HCT116 (cell line): Measurements from ENCODE around the gene CAST. TPM values are rescaled to one million over a fixed set of nuclear protein-coding genes. Genes with fewer than 3 reads are reported as not detected.
A peak's percentile ranks its signal among the peaks of the same experiment; 100 is the strongest.

Experiments
- ATAC-seq: fragments of 200-7000 bp; cut with Tn5 transposase; 2 replicates; pipeline ENCODE4 v1.9.1; 2020; ENCODE audit warnings: mild to moderate bottlenecking, moderate library complexity
- BruUV-seq: library from RNA; stranded (reverse); fragments of 400-500 nt; replicated peaks from 2 replicates; lab custom pipeline; 2021; lab: Mats Ljungman, UMichigan
- CTCF ChIA-PET: fragments of 300-600 bp; sonication (Branson Sonifier 250); formaldehyde crosslinking; loops from one replicate; lab custom pipeline; 2021; ENCODE audit warnings: antibody characterized with exemption; lab: Charles Lee
- POLR2A ChIA-PET: fragments of 300-600, 350-600 bp; sonication (Branson Sonifier 250); formaldehyde crosslinking; loops from one replicate; lab custom pipeline; 2021; ENCODE audit warnings: antibody characterized with exemption; lab: Charles Lee
- RAD21 ChIA-PET, 2 experiments: fragments of 300-600 bp; sonication (Branson Sonifier 250); formaldehyde crosslinking; loops; one replicate each; lab custom pipeline; 2023; ENCODE audit warnings: low total read pairs in 2 of 2; ENCODE audit not compliant: uncharacterized antibody in 2 of 2, unreplicated experiment in 2 of 2, low non-redundant PET in 1 of 2; lab: Charles Lee
- DNase-seq: peaks from one replicate; pipeline ENCODE4 v3.0.0-alpha.2; 2010; ENCODE audit warnings: low read depth, low spot score
- H2AFZ ChIP-seq: fragments of 200-600 bp; shearing (Covaris generic), sonication (generic); 2 replicates; pipeline ENCODE4 v1.6.1; 2017; ENCODE audit warnings: low read depth, mixed run types, mixed read lengths, antibody characterized with exemption, low read length; ENCODE audit not compliant: poor library complexity, severe bottlenecking
- H3K27ac ChIP-seq: 2 replicates; pipeline ENCODE4 v1.5.1; 2012; ENCODE audit warnings: low read depth, low read length
- H3K27me3 ChIP-seq: fragments of 200-600 bp; sonication (generic); 2 replicates; pipeline ENCODE4 v1.6.1; 2016; ENCODE audit warnings: mixed run types, low read length, mixed read lengths; ENCODE audit not compliant: insufficient read depth
- H3K36me3 ChIP-seq, 2 experiments: fragments of 200-500 bp in 1 of 2; fragments of 200-600 bp in 1 of 2; sonication (Bioruptor generic) in 1 of 2; sonication (generic) in 1 of 2; 2 replicates each; pipeline versions ENCODE4 v1.5.1 to v1.6.1; 2014 to 2016; ENCODE audit warnings: low read length in 2 of 2, inconsistent platforms in 1 of 2, mixed read lengths in 1 of 2, mixed run types in 1 of 2; ENCODE audit not compliant: insufficient read depth in 2 of 2, control insufficient read depth in 1 of 2
- H3K4me1 ChIP-seq, 2 experiments: fragments of 200-600 bp in 1 of 2; sonication (generic) in 1 of 2; 2 replicates each; pipeline versions ENCODE4 v1.5.1 to v1.6.1; 2012 to 2017; ENCODE audit warnings: low read length in 2 of 2, inconsistent platforms in 1 of 2, mild to moderate bottlenecking in 1 of 2, mixed read lengths in 1 of 2, mixed run types in 1 of 2, moderate library complexity in 1 of 2; ENCODE audit not compliant: insufficient read depth in 2 of 2, control insufficient read depth in 1 of 2
- H3K4me2 ChIP-seq: fragments of 200-600 bp; sonication (generic); 2 replicates; pipeline ENCODE4 v1.6.1; 2017; ENCODE audit warnings: mixed run types, low read length, mixed read lengths
- H3K4me3 ChIP-seq, 2 experiments: fragments of 200-600 bp in 1 of 2; sonication (generic) in 1 of 2; replicated peaks in 1 of 2; 2 replicates each; pipeline ENCODE4 v1.5.1; 2011 to 2016; ENCODE audit warnings: low read length in 2 of 2, control low read depth in 1 of 2, low read depth in 1 of 2, mild to moderate bottlenecking in 1 of 2, mixed read lengths in 1 of 2, mixed run types in 1 of 2
- H3K79me2 ChIP-seq: fragments of 200-600 bp; sonication (generic); 2 replicates; pipeline ENCODE4 v1.6.1; 2017; ENCODE audit warnings: mild to moderate bottlenecking, mixed run types, low read length, moderate library complexity, mixed read lengths; ENCODE audit not compliant: insufficient read depth
- H3K9ac ChIP-seq: fragments of 200-600 bp; sonication (generic); 2 replicates; pipeline ENCODE4 v1.6.1; 2016; ENCODE audit warnings: low read length, mixed read lengths
- H3K9me2 ChIP-seq: fragments of 200-600 bp; sonication (generic), shearing (Covaris generic); 2 replicates; pipeline ENCODE4 v1.6.1; 2017; ENCODE audit warnings: mixed run types, mild to moderate bottlenecking, moderate library complexity; ENCODE audit not compliant: insufficient read depth
- H3K9me3 ChIP-seq, 2 experiments: fragments of 200-500 bp in 1 of 2; fragments of 200-600 bp in 1 of 2; sonication (Bioruptor generic) in 1 of 2; sonication (generic) in 1 of 2; 2 replicates each; pipeline ENCODE4 v1.6.1; 2014 to 2017; ENCODE audit warnings: low read length in 2 of 2, mixed read lengths in 2 of 2, inconsistent platforms in 1 of 2, low read depth in 1 of 2, mild to moderate bottlenecking in 1 of 2, mixed run types in 1 of 2, moderate library complexity in 1 of 2; ENCODE audit not compliant: control insufficient read depth in 1 of 2, insufficient read depth in 1 of 2
- H4K20me1 ChIP-seq: fragments of 200-600 bp; sonication (generic), shearing (Covaris generic); 2 replicates; pipeline ENCODE4 v1.6.1; 2017; ENCODE audit warnings: mixed run types, mild to moderate bottlenecking, moderate library complexity; ENCODE audit not compliant: insufficient read depth
- EGR1 ChIP-seq: IDR thresholded peaks from 2 replicates; pipeline ENCODE4 v1.6.1; 2012; ENCODE audit warnings: low read depth
- ELF1 ChIP-seq: IDR thresholded peaks from 2 replicates; pipeline ENCODE4 v1.6.1; 2012; ENCODE audit warnings: low read depth, borderline replicate concordance
- FOSL1 ChIP-seq: IDR thresholded peaks from 2 replicates; pipeline ENCODE4 v1.6.1; 2012; ENCODE audit warnings: low read depth
- JUND ChIP-seq: IDR thresholded peaks from 2 replicates; pipeline ENCODE4 v1.6.1; 2012
- POLR2A ChIP-seq: IDR thresholded peaks from 2 replicates; pipeline ENCODE4 v1.7.0; 2011; ENCODE audit warnings: borderline replicate concordance; ENCODE audit not compliant: insufficient read depth, insufficient read length; ENCODE audit errors: extremely low read depth
- REST ChIP-seq: IDR thresholded peaks from 2 replicates; pipeline ENCODE4 v1.6.1; 2012; ENCODE audit warnings: low read depth
- SIN3A ChIP-seq: IDR thresholded peaks from 2 replicates; pipeline ENCODE4 v1.6.1; 2012; ENCODE audit warnings: low read depth
- SP1 ChIP-seq: IDR thresholded peaks from 2 replicates; pipeline ENCODE4 v1.6.1; 2012; ENCODE audit warnings: low read depth
- TCF7L2 ChIP-seq: IDR thresholded peaks from 2 replicates; pipeline ENCODE4 v1.7.0; 2011; ENCODE audit warnings: borderline replicate concordance, inconsistent platforms; ENCODE audit not compliant: insufficient read depth, insufficient read length; ENCODE audit errors: extremely low read depth
- YY1 ChIP-seq: IDR thresholded peaks from 2 replicates; pipeline ENCODE4 v1.6.1; 2011; ENCODE audit warnings: low read length, low read depth, moderate library complexity, mild to moderate bottlenecking; ENCODE audit not compliant: insufficient replicate concordance; ENCODE audit errors: extremely low read depth
- intact Hi-C: fragments of 100-400 bp; cut with micrococcal nuclease; formaldehyde crosslinking; loops from 2 replicates; pipeline ENCODE4 v1.10.0; 2022
- total RNA-seq: library from RNA; stranded (reverse); gene quantifications from one replicate; pipeline ENCODE4 v1.2.1, GENCODE V29; 2021; ENCODE audit not compliant: unreplicated experiment

The CAST gene
- total RNA-seq, 1 experiment from 2014 or later, result 142 TPM

- no peak for TF ChIP-seq TCF7L2
- TF ChIP-seq SIN3A, result peak; percentile 84
- no peak for TF ChIP-seq YY1
- TF ChIP-seq FOSL1, result peak; percentile 52; the same call in 1 of the 2 replicates
- TF ChIP-seq POLR2A, result no peak
- TF ChIP-seq, all 23 proteins: peak for 9
Measured at GRCh38 chr5:96702503-96703383, 40.6 kb downstream of the CAST start (continued).

GRCh38 chr5:96703384-96703920 lies 41.3 kb downstream of the CAST start:
- intact Hi-C loops, result loop anchor here (5.0 kb wide), 1 partner anchor 41 kb away; the partner anchor contains the start of gene CAST

More at GRCh38 chr5:96703384-96703920, 41.3 kb downstream of the CAST start:
- peak overlapping the region; percentile 88 for H3K9ac ChIP-seq
- peaks cover 49% of the 10 kb centered on the region for H3K79me2 ChIP-seq
- H2AFZ ChIP-seq, result no peak overlapping the region
- H3K9me3 ChIP-seq, result no peaks in the 10 kb centered on the region
- H3K36me3 ChIP-seq, result no peaks in the 10 kb centered on the region
- H3K27ac ChIP-seq, result peak overlapping the region; percentile 84
- CTCF ChIA-PET, result interaction anchor here (1.1 kb wide), 1 partner anchor 89 kb away, joined by 3 read pairs; no protein-coding TSS in a partner anchor
- TF ChIP-seq REST (no peak), SP1 (peak; percentile 34; the same call in 1 of the 2 replicates), EGR1 (no peak), YY1 (no peak), JUND (no peak), FOSL1 (no peak), ELF1 (no peak)
- ATAC-seq (no peak), DNase-seq (no peak)
- no peaks in the 10 kb centered on the region for H4K20me1 ChIP-seq
- TSS peak; percentile 52 for BruUV-seq
- no peaks in the 10 kb centered on the region for H3K27me3 ChIP-seq
- RAD21 ChIA-PET, result interaction anchor here in 1 of 2 experiments (2.8 kb wide), 1 partner anchor 89 kb away, joined by 9 read pairs; no protein-coding TSS in a partner anchor
- peak overlapping the region; percentile 74 to 85 for H3K4me3 ChIP-seq
- no peaks in the 10 kb centered on the region for H3K9me2 ChIP-seq
- peaks cover 35 to 46% of the 10 kb centered on the region in 2 experiments for H3K4me1 ChIP-seq
- POLR2A ChIA-PET, result interaction anchor here (1.3 to 1.4 kb wide), 2 partner anchors 11 to 41 kb away, joined by 3 to 5 read pairs; no protein-coding TSS in a partner anchor
- peak overlapping the region; percentile 83 for H3K4me2 ChIP-seq
